Epidermal melanocyte (primary cell): ENCODE results near the gene TNNT1.
"Not testable (repeated sequence)": the region's sequence is repeated elsewhere in the genome, so short reads cannot be mapped to it uniquely, and the experiment has no call there.

Source experiments
- DNase-seq: peaks from one replicate; pipeline ENCODE4 v3.0.0; 2011; ENCODE audit warnings: low spot score; ENCODE audit not compliant: insufficient read length

The TNNT1 gene

DNA sequence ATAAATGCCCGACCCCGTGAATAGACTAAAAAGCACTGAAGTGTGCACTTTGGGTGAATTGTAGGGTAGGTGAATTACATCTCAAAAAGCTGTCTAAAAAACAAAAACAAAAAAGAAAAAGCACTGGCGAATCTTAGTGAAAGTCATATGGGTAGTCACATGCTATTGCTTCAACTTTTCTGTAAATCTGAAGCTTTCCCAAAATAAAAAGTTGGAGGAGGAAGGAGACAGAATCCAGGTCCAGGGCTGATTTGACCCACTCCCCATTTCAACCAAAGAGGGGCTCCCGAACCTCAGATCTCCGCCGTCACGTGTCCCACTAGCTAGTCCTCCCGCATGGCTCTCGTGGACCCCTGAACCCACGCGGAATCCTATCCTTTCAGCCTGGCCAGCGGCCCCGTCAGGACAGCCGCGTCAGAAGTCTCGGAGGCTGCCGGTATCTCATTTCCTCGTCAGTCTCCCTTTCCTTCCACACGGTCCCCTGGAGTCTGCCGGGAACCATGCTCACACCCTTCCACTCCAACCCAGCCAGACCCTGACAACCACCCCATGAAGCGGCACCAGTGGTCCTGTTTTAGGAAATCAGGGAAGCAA lies 37.7 kb downstream of the TNNT1 start:
- DNase-seq = no peak

DNA sequence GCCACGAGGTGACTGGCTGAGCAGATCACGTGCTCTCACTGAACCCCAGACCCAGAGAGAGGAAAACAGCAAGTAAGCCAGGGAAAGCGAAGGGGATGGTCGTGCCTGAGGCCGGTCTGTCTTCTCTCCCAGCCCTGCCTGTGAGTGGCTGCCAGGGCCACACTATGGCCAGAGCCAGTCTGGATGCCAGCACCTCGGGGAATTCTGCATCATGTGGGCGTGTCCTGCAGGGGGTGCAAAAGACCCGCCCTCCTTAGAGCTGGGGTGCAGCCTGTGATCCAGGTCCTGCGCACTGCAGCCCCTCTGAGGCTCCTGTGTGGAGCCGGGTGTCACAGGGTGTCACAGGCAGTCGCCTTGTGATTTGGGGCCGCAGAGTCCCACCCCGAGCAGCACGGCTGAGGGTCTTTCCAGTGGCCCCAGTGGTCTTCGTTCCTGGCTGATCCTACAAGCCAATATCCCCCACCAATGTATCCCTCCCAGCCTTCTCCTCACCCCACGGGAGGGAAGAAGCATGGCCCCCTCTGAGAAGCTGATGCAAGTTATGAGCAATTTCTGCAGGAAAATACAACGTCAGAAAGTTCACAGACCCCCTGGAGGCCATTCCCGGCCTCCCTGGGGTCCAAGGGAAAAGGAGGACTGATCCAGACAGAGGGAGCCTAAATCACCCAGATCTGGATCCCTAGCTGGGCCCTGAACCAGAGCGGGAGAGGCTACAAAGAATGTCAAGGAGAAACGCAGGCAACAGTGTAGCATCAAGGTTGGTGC lies 39.3 kb downstream of the TNNT1 start:
- no peak for DNase-seq

DNA sequence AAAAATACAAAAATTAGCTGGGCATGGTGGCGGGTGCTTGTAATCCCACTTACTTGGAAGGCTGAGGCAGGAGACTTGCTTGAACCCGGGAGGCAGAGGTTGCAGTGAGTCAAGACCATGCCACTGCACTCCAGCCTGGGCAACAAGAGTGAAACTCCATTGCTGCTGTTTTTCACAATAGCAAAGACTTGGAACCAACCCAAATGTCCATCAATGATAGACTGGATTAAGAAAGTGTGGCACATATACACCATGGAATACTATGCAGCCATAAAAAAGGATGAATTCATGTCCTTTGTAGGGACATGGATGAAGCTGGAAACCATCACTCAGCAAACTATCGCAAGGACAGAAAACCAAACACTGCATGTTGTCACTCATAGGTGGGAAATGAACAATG lies 41.8 kb downstream of the TNNT1 start:
- DNase-seq = not testable (repeated sequence)

DNA sequence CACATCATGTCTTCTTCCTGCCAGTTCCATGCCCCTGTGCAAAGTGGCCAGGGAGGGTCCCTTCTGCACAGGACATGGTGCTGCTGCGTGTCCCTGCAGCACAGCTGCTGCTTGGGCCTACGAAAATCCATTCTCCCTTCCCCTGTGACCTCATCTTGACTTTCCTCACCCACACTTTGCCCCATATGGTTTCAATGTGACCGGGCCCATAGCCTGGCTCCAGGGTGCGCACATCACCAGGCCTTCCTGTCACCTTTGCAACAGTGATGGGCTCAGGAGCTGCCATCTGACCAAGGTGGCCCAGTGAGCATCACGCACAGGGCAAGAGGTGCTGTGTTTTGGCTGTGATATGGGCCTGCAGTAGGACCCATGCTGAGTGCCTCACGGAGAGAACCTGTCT lies 42.4 kb downstream of the TNNT1 start:
- no peak for DNase-seq

DNA sequence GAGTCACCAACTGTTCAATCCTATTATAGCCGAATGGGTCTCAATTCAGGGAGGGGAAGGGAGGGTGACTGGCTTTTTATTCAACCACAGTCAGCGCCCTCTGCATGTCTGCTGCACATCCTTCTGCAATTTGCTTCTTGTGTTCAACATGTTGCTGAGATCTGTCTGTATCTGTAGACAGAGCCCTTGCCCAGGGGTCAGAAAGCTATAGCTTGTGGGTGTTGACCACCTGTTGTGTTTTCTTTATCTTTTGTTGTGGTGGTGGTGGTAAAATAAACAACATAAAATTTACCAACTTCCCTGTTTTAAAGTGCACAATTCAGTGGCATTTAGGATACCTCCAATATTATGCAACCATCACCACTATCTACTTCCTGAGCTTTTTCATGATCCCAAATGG lies 43.8 kb downstream of the TNNT1 start:
- DNase-seq = no peak

DNA sequence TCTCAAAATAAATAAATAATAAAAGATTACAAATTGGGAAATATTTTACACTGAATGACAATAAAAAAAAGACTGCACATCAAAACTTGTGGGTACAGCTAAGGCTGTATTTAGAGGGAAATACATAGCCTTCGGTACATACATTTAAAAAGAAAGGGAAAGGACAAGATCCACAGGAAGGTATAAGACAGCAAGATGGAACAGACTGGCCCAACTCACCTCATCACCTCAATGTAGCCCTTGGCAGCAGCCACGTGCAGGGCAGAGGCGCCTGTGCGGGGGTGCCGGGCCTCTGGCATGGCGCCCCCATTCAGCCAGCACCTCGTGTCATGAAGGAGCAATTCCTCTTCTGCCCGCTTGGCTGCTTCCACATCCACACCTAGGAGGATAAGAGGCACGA lies 45.8 kb downstream of the TNNT1 start:
- no peak for DNase-seq

DNA sequence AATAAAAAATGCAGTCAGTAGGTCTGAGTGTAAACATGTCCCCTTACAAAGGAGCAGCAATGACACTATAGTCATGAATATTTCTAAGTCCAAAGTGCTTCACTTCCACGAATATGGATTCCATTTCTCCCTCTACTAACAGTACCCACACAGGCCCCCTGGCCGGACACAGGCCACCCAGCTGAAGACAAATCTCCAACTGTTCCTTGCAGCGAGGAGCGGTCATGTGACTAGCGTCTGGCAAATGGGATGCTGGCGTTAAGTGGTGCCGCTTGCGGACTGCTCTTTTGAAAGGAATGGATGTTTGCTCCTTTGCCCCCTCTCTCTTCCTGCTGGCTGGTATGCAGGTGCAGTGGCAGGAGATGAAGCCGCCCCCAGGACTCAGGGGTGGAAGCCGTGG lies 47.7 kb downstream of the TNNT1 start:
- no peak for DNase-seq

DNA sequence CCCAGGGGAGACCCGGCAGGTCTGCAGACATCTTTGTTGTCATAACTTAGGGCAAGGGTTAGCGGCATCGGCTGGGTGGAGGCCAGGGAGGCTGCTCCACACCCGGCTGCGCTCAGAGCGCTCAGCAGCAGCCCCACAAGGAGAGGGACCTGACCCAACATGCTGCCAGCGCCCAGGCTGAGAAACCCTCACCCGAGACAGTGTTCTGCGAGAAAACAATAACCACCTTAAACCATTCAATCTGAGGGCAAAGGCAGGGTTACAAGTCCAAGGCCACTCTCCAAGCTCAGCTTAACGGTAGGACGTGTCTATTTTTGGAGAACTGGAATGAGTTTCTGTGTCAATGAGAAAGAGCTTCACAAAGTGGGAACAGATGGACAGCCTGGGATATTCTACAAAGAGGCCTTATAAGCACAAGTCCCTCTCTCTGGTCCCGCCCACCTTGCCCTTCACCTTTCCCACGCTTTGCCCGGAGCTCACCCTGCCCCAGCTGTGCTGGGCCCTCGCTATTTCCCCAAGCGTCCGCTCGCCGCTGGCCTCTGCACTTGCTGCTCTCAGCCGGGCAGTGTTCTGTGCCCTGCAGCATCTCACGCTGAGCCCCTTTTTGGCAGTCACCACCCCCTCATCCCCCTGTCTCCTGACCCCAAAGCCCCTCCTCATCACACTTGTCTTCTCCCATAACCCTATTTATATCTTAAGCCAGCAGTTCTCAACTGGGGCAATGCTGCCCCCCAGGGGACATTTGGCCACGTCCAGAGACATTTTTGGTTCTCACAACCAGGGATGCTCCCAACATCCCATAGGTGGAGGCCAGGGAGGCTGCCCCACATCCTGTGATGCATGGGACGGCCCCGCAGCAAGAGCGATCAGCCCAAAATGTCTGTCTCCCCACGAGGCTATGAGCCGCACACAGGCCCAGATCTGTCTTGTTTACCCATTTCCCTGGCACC lies 49.2 kb downstream of the TNNT1 start:
- no peak for DNase-seq

DNA sequence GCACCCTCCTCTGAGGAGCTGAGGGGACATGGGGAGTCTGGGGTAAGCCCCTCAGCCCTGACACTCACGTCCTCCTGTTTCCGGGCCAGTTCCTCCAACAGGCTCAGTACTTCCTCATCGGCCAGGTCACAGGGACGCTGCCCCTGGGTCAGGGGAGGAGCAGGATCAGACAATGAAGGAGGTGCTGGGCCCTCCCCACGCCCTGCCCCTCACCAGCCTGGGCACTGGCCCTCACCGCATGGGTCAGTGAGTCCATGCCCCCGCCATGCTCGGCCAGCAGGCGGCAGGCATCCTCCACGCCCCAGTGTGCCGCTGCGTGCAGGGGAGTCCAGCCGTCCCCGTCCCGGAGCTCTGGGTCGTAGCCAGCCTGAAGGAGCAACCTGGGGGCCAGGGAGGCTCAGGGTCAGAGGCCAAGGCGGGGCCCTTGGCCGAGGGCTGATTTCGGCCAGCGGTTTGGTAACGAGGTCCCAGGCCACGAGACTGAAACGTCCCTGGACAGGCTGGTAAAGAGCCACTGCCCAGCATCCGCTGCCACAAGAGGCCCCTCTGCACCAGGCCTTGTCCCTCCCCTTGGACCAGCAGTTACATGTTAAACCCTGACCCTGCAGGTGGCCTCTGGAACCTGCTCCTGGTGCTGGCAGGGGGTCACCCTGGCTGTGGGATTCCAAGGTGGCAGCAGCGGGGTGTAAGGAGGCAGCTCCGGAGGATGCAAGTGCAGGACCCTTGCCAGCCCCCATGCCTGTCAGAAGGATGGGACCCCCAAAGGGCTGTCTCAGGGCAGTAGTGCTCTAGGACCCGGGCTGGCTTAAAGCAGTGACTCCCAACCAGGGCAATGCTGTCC lies 50.1 kb downstream of the TNNT1 start:
- DNase-seq = no peak

DNA sequence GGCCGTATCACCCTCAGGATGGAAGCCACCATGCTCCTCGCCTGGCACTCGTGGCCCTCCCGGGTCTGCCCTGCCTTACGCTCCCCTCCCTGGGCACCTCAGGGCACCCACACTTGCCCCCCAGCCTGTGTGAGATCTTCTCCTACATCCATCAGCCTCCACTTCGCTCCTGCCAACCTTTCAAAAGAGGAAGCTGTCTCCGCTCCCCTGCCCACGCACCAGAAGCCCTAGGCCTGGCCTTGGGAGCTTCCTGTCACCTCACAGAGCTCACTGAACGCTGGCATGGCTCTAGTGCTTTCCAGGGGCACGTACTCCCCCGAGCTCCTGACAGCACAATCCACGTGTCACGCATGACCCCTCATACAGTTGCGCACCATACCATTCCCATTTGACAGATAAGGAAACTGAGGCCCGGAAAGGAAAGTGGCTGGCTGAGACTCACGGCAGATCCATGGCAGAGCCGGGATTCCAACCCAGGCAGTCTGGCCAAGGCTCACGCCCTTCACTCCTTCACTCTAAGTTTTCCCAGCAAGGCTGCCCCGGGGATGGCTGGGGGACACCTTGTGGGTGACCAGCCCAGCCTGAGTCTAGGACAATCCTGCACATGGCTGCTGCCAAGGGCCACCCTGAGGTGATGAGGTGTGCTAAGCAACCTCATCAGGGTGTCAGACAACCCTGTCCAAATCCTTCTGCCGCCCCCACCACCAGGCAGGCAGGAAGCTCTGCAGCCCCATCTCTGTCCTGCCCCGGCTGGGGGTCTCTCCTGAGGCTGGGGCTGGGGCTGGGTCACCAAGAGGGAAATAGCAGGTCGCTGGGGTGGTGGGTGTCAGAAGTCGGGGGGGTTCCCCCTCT lies 50.9 kb downstream of the TNNT1 start:
- DNase-seq = no peak

DNA sequence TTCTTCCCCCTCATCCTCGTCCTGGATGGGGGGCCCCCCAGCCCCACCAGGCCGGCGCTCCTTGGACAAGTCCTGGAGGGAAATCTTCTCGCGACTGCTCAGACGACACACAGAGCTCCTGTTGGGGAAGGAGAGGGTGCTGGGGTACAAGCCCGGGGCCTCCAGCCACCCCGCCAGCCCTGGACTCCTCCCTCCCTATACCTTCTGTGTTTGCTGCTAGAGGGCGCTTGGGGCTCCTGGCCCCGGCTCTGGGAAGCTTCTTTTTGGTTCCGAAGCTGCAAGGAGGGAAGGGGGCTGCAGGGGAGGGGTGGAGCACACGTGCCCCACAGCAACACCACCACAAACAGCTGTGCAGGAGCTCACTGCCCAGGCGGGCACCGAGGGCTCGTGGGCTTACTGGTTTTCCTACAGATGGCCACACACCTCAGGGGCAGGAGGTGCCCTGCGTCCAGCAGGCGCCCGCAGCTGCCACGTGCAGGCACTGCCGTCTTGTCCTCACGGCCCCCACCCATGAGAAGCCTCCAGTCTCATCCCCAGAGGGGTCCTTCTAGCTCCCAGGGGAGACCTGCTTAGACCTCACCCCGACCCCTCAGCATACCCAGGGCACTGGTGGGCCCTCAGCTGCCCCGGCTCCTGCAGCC lies 52.8 kb downstream of the TNNT1 start:
- DNase-seq = no peak

DNA sequence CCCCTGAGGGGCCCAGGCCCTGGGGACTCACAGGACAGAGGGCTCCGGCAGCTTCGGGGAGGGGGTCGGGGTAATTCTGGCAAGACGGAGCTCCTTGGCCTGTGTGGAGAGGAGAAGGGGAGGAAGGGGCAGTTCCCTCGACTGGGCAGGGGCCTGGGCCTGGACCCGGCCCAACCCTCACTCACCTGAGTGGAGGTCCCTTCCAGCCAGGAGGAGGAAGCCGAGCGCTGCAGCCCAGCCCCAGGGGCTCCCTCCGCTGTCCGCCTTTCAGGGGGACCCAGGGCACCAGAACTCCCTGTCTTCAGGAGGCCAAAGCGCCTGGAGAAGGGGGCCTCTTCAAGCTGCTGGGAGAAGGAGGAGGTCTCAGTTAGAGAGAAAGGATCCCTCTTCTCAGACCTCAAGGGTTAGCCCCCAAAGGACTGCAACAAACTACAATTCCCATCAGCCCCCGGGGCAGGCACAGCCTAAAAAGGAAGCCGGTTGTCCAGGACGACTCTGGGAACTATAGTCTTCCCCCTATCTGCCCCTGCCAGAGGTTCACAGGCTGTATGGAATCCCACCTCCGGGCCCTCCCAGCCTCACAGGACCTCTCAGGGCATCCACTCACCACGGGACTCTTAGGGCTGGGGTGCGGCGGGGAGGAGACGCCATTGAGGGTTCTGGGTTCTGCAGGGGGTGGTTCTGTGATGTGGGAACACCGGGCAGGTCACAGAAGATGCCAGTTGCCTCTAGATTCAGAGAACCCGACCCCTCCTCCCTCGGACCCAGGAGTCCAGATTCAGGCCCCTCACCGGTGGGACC lies 53.5 kb downstream of the TNNT1 start:
- DNase-seq = no peak

DNA sequence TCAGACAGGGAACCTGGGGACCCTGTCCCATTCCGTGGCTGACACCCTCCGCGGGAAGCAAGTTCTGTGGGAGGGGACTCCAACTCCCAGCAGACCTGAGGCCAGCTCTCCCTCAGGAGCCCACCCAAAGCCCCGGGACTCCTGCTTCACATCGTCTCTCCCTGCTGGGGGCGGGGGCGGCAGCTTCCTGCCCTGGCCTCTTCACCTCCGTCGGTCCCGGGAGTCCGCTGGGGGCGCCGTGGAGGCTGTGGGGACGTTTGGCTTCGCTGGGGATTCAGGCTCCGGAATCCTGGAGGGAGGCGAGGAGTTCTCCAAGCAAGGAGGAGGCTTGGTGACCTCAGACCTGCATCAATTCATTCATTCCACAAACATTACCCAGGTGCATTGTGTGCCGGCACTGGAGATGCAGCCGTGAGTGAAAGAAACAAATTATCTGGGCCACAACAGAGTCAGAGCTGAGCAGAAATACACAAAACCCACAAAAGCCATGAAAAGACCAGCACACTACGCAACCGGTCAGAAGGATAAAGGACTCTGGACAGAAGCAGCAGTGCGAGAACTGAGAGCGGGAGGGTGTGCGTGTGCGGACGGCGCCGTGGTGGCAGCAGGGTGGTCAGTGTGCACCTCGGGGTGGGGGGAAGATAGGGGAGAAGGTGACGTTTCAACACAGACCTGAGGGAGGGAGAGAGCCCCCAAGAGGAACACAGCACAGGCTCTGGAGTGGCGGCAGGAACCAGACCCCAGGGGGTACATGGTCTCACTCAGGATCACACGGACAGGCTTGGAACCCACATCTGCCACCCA lies 54.3 kb downstream of the TNNT1 start:
- DNase-seq = no peak

DNA sequence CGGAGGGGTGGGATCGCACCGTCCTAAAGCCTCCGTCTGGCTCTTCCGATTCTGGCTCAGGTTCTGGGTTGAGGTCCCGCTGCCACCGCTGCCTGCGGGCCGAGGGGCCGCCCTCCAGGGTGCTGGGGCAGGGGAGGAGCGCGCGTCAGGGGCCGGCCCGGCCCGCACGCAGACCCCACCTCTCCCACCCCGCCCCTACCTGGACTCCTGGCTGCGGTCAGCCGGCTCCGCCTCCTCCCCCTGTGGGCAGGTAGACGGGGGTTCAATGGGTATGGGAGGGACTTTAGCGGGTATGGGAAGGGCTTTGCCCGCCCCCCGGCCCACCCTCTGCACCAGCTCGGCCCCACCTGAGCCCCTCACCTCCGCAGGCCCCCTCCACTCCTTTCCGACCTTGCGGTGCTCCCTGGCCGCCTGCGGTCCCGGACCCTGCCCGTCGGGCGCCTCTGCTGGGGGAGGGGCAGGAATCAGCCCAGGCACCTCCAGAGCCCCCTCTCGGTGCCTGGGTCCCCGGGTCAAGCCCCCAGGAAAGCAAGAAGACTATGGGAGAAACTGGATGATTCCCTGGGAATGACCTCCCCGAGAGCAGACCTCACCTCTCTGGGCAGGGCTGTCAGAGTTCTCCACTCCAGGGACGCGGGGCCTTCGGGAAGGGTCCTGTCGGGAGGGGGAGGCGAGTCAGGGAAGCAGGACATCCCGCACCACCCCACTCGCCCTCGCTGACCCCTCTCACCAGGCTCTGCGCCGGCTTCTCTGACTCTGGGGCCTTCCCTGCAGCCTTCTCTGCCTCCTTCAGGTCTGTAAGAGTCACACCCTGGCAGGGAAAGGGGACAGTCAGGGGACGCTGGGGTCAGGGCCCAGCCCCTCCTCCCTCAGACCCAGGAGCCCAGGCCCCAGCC lies 56.3 kb downstream of the TNNT1 start:
- DNase-seq = no peak

DNA sequence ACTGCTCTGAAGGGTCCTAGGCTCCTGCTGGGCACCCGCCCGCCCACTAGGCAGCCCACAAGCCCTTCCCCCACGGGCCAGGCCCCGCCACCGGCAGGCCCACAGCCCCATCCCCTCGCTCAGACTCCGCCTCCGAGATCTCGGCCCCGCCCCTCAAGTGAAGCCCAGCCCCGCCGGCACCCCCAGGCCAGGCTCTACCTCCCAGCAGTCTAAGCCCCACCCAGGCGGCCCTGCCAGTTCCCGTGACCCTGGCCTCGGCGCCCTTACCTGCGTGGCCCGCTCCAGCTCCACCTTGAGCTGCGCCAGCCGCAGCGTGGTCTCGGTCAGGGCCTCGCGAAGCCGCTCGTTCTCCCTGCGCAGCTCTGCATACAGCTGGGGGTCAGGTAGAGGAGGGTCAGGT lies 57.1 kb downstream of the TNNT1 start:
- no peak for DNase-seq

DNA sequence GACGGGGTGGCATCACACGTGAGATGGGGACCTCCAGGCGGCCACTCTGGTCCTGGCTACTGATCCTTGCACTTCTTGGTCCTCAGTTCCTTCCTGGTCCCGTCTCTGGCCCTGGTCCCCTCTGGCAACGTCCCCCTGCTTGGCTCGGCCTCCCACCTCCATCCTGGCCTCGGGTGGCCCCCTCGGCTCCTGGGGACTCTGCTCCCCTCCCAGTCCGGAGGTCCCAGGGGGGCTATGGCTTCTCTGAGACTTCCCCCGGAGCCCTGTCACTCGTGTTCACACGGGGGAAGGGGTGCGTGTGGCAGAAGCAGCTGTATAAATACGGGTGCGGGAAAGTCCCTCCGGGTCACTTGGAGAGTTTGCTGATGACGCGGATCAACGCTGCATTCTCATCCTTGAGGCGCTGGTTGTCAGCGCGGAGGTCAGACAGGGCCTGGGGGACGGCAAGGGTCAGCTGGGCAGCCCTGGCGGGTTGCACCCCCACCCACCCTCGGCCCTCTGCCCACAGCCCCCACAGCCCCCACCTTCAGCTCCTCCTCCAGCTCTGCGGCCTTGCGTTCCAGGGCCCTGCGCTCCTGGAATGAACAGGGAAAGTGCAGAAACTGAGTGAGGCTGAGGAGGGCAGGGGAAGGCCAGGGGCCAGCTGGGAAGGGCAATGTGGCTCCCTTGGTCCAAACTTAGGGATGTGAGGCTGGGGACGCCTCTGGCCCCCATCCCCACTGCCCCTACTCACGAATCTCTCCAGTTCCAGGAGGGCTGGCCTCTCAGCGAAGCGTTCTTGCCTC lies 57.7 kb downstream of the TNNT1 start:
- DNase-seq = no peak
